Nephron progenitor cell (in vitro differentiated cells): Measurements from ENCODE around the gene TMPRSS9.

Experiments used
- DNase-seq: peaks from one replicate; pipeline ENCODE4 v3.0.0; 2021
- H3K27ac Mint-ChIP-seq: 2 replicates; pipeline ENCODE4 v1.8.0; 2021; ENCODE audit warnings: mild to moderate bottlenecking, moderate library complexity, mixed read lengths
- H3K27me3 Mint-ChIP-seq: 2 replicates; pipeline ENCODE4 v1.8.0; 2021; ENCODE audit warnings: mild to moderate bottlenecking, low read depth, mixed read lengths; ENCODE audit not compliant: poor library complexity
- H3K36me3 Mint-ChIP-seq: 2 replicates; pipeline ENCODE4 v1.8.0; 2021; ENCODE audit warnings: low read depth, mixed read lengths
- H3K4me1 Mint-ChIP-seq: 2 replicates; pipeline ENCODE4 v1.8.0; 2021; ENCODE audit warnings: mixed read lengths
- H3K4me3 Mint-ChIP-seq: 2 replicates; pipeline ENCODE4 v1.8.0; 2021; ENCODE audit warnings: mild to moderate bottlenecking, moderate library complexity, mixed read lengths
- H3K9me3 Mint-ChIP-seq: 2 replicates; pipeline ENCODE4 v1.8.0; 2021; ENCODE audit warnings: mild to moderate bottlenecking, moderate library complexity, mixed read lengths
- TF ChIP-seq, protein P1 (sequence below): fragments of 200-600 bp; sonication (generic); IDR thresholded peaks from 2 replicates; pipeline ENCODE4 v1.5.0; 2021; ENCODE audit warnings: antibody characterized with exemption

TMPRSS9 gene

DNA sequence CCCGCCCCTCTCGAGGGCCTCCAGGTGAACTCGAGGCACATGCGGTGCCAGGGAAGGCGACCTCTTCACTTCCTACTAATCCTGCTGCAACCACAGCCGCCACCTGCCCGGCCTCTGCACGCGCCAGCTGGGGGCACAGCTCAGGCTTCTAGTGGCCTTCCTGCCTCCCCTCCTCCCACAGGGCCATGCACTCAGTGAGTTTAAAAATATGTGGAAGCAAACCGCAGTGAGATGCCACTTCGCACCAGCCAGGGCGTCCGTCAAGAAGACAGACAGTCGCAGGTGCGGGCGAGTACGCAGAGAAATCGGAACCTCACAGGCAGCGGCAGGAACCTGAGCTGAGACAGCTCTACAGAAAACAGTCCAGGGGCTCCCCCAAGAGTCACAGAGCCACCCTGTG, 86.3 kb downstream of the TMPRSS9 start:
- Mint-ChIP-seq H3K27ac (peak overlapping the region; percentile 90), H3K9me3 (no peaks in the 10 kb centered on the region), H3K4me3 (no peak overlapping the region), H3K4me1 (peaks cover 6% of the 10 kb centered on the region), H3K36me3 (peaks cover 15% of the 10 kb centered on the region), H3K27me3 (peaks cover 4% of the 10 kb centered on the region)
- no peak for DNase-seq
- TF ChIP-seq, protein P1, sequence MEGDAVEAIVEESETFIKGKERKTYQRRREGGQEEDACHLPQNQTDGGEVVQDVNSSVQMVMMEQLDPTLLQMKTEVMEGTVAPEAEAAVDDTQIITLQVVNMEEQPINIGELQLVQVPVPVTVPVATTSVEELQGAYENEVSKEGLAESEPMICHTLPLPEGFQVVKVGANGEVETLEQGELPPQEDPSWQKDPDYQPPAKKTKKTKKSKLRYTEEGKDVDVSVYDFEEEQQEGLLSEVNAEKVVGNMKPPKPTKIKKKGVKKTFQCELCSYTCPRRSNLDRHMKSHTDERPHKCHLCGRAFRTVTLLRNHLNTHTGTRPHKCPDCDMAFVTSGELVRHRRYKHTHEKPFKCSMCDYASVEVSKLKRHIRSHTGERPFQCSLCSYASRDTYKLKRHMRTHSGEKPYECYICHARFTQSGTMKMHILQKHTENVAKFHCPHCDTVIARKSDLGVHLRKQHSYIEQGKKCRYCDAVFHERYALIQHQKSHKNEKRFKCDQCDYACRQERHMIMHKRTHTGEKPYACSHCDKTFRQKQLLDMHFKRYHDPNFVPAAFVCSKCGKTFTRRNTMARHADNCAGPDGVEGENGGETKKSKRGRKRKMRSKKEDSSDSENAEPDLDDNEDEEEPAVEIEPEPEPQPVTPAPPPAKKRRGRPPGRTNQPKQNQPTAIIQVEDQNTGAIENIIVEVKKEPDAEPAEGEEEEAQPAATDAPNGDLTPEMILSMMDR = no peak

DNA sequence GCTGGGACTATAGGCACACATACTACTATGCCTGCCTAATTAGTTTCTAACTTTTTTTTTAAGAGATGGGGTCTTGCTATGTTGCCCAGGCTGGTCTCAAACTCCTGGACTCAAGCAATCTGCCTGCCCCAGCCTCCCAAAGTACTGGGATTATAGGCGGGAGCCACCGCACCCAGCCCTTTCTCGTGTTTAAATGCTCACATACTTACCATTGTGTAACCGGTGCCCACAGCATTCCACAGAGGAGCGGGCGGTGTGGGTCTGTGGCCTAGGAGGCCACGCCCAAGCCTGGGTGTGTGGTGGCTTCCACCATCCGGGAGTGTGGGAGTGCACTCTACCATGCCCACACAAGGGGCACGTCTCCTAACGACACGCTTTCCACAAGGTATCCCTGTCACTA, 89.0 kb downstream of the TMPRSS9 start:
- no peak overlapping the region for H3K4me3 Mint-ChIP-seq
- H3K27ac Mint-ChIP-seq = no peak overlapping the region
- peaks cover 4% of the 10 kb centered on the region for H3K27me3 Mint-ChIP-seq
- no peaks in the 10 kb centered on the region for H3K9me3 Mint-ChIP-seq
- peaks cover 9% of the 10 kb centered on the region for H3K36me3 Mint-ChIP-seq
- TF ChIP-seq, protein P1 = no peak
- peaks cover 6% of the 10 kb centered on the region for H3K4me1 Mint-ChIP-seq
- no peak for DNase-seq

DNA sequence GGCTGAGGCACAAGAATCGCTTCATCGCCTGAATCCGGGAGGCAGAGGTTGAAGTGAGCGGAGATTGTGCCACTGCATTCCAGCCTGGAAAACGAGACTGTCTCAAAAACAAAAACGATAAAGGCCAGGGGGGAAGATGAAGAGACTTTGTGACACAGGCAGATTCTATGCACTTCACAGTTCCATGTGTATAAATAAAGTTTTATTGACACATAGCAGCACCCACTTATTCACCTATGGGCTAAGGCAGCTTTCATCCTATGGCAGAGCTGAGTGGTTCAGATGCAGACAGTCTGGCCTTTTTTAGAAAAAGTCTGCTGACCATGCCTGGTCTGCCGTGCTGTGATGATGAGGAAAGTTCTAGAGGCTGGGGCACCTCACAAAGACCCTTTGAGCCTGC, 91.1 kb downstream of the TMPRSS9 start:
- Mint-ChIP-seq H3K9me3 (no peaks in the 10 kb centered on the region), H3K27me3 (no peaks in the 10 kb centered on the region), H3K27ac (no peak overlapping the region), H3K36me3 (peaks cover 6% of the 10 kb centered on the region), H3K4me3 (no peak overlapping the region), H3K4me1 (peaks cover 17% of the 10 kb centered on the region)
- DNase-seq = no peak
- TF ChIP-seq, protein P1 = no peak

DNA sequence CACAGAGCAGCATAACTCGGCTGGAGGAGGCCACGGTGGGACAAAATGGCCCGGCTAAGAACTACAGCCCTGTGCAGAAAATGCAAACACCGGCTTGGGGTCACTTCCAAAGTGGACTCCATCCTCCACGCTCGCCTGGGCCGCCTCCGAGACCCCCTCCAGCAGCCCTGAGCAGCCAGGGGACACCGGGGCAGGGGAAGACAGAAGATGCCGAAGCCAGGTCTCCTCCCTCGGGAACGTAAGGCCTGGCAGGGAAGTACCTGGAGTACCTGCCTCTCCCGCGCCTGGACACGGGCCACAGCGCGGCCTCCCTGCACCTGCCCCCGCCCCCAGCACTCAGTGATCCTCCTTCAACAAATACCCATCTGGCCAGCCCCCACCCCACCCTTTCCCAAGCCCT, 91.7 kb downstream of the TMPRSS9 start:
- H3K27ac Mint-ChIP-seq = no peak overlapping the region
- TF ChIP-seq, protein P1 = no peak
- peaks cover 6% of the 10 kb centered on the region for H3K36me3 Mint-ChIP-seq
- H3K27me3 Mint-ChIP-seq = no peaks in the 10 kb centered on the region
- no peak overlapping the region for H3K4me3 Mint-ChIP-seq
- no peaks in the 10 kb centered on the region for H3K9me3 Mint-ChIP-seq
- no peak for DNase-seq
- peaks cover 11% of the 10 kb centered on the region for H3K4me1 Mint-ChIP-seq

DNA sequence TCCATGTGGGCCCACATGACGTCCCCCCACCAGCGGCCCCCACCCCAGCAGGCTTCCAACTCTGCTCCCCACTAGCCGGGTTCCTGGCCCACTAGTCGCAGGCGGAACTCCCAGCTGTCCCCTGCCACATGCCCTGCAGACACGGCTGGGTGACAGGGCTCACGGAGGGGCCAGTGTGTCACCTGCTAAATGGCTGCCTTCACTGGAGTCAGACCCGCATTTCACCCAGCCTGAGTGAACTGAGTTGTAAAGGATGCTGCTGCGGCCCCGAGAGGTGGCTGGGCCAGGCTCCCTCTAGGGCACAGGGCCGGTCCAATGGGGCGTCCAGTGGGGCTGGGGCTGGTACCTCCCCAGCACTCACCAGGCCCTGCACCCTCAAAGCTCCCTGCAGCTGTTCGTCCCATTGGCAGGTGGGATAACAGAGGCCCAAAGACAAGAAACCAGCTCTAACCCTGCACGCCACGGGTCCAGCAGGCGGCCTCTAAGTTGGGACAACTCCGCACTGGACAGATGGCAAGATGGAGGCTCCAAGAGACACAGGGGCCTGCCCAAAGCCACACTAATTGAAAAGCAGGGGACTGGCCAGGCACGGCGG, 93.5 kb downstream of the TMPRSS9 start:
- H3K27me3 Mint-ChIP-seq = no peaks in the 10 kb centered on the region
- no peak overlapping the region for H3K27ac Mint-ChIP-seq
- DNase-seq = no peak
- H3K4me1 Mint-ChIP-seq = peaks cover 18% of the 10 kb centered on the region
- no peaks in the 10 kb centered on the region for H3K9me3 Mint-ChIP-seq
- peaks cover 6% of the 10 kb centered on the region for H3K36me3 Mint-ChIP-seq
- TF ChIP-seq, protein P1 = no peak
- peak overlapping the region; percentile 85 for H3K4me3 Mint-ChIP-seq

DNA sequence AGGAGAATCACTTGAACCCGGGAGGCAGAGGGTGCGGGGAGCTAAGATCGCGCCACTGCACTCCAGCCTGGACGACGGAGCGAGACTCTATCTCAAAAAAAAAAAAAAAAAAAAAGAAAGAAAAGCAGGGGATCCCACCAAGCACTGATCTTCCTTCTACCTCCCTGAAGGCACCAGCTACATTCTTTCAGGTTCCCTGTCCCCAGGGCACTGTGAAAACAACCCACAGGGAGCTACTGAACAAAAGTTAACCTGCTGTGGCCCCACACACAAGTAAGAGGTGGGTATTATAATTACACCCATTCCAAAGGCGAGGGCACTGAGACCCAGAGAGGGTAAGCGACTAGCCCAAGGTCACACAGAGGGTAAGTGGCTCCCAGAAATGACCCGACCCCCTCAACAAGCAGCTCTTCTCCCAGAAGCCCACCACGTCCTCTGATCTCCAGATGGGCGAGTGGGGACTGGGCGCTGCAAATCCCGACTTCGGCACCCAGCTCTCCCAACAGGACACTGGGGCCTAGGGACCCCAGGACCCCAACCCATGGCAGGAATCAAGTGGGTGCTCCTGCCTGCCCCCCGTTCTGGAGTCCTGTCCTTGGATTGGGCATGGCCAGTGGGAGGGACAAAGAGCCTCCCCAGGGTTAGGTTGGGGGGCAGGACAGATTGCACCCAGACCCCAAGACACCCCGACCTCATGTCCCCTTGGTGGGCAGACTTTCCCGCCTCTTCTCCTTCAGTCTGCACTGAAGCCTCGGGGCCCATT, 94.3 kb downstream of the TMPRSS9 start:
- TF ChIP-seq, protein P1 = no peak
- Mint-ChIP-seq H3K4me3 (peak overlapping the region; percentile 85), H3K27me3 (no peaks in the 10 kb centered on the region), H3K36me3 (peaks cover 6% of the 10 kb centered on the region), H3K27ac (peak overlapping the region; percentile 91), H3K9me3 (no peaks in the 10 kb centered on the region), H3K4me1 (peaks cover 18% of the 10 kb centered on the region)
- no peak for DNase-seq
